ENCODE results near the gene MAP1LC3B. TPM values are rescaled to one million over a fixed set of nuclear protein-coding genes. Genes with fewer than 3 reads are reported as not detected.
A peak's percentile ranks its signal among the peaks of the same experiment; 100 is the strongest.
"Not testable (repeated sequence)": the region's sequence is repeated elsewhere in the genome, so short reads cannot be mapped to it uniquely, and the experiment has no call there.

Gene MAP1LC3B
- total RNA-seq, 3 donors from 2014 or later, result 31.5 to 43.2 (median 31.6) TPM

- H3K4me3 Mint-ChIP-seq, result peak within 1 kb of the TSS; percentile 89
- peaks cover 57% of the 10 kb centered on the region for H3K4me1 Mint-ChIP-seq (ENCODE audit: low read depth)
- peak; percentile 93 for DNase-seq
- H3K27me3 Mint-ChIP-seq (ENCODE audit: low read depth), result peaks cover 2% of the 10 kb centered on the region
- no peaks in the 10 kb centered on the region for H3K36me3 Mint-ChIP-seq (ENCODE audit: insufficient read depth)
- no peaks in the 10 kb centered on the region for H3K9me3 Mint-ChIP-seq
- ATAC-seq, result peak; percentile 73 to 77
These were observed 8.5 kb upstream of the MAP1LC3B start, which contains the start of gene FBXO31 for GRCh38 chr16:87383505-87384161. FBXO31 (minus strand) TSS chr16:87383776; CDS start chr16:87383744, 32 bp downstream.

- H3K36me3 Mint-ChIP-seq (ENCODE audit: insufficient read depth), result no peaks in the 10 kb centered on the region
These were observed 7.8 kb upstream of the MAP1LC3B start for GRCh38 chr16:87384162-87384874.

GRCh38 chr16:87384875-87385167 is 7.3 kb upstream of the MAP1LC3B start:
- DNase-seq; H3K36me3 Mint-ChIP-seq (ENCODE audit: insufficient read depth); ATAC-seq; H3K27me3 Mint-ChIP-seq (ENCODE audit: low read depth); H3K9me3 Mint-ChIP-seq: not testable (repeated sequence)
- peak overlapping the region; percentile 85 for H3K4me3 Mint-ChIP-seq
- H3K4me1 Mint-ChIP-seq (ENCODE audit: low read depth), result peaks cover 59% of the 10 kb centered on the region

More at GRCh38 chr16:87384162-87384874, 7.8 kb upstream of the MAP1LC3B start:
- peak overlapping the region; percentile 85 for H3K4me3 Mint-ChIP-seq
- ATAC-seq (peak; percentile 5 to 10), DNase-seq (no peak)
- H3K4me1 Mint-ChIP-seq (ENCODE audit: low read depth), result peaks cover 57% of the 10 kb centered on the region
- H3K27me3 Mint-ChIP-seq (ENCODE audit: low read depth), result peaks cover 2% of the 10 kb centered on the region
- no peaks in the 10 kb centered on the region for H3K9me3 Mint-ChIP-seq

GRCh38 chr16:87387942-87388817 is 4.0 kb upstream of the MAP1LC3B start:
- ATAC-seq (peak; percentile 58 to 60), DNase-seq (peak; percentile 79)
- H3K27me3 Mint-ChIP-seq (ENCODE audit: low read depth), result peaks cover 2% of the 10 kb centered on the region
- peak overlapping the region; percentile 55 for H3K4me3 Mint-ChIP-seq
- no peaks in the 10 kb centered on the region for H3K36me3 Mint-ChIP-seq (ENCODE audit: insufficient read depth)
- H3K4me1 Mint-ChIP-seq (ENCODE audit: low read depth), result peaks cover 40% of the 10 kb centered on the region
- no peaks in the 10 kb centered on the region for H3K9me3 Mint-ChIP-seq

- peaks cover 2% of the 10 kb centered on the region for H3K27me3 Mint-ChIP-seq (ENCODE audit: low read depth)
- H3K36me3 Mint-ChIP-seq (ENCODE audit: insufficient read depth), result no peaks in the 10 kb centered on the region
- peaks cover 45% of the 10 kb centered on the region for H3K4me1 Mint-ChIP-seq (ENCODE audit: low read depth)
- no peaks in the 10 kb centered on the region for H3K9me3 Mint-ChIP-seq
- H3K4me3 Mint-ChIP-seq, result peak overlapping the region; percentile 37
- DNase-seq (no peak), ATAC-seq (no peak)
These were observed 3.4 kb upstream of the MAP1LC3B start for GRCh38 chr16:87388818-87389134.

GRCh38 chr16:87389245-87389644 is 2.9 kb upstream of the MAP1LC3B start:
- DNase-seq (no peak), ATAC-seq (no peak)
- H3K27me3 Mint-ChIP-seq (ENCODE audit: low read depth), result no peaks in the 10 kb centered on the region
- H3K36me3 Mint-ChIP-seq (ENCODE audit: insufficient read depth), result no peaks in the 10 kb centered on the region
- H3K9me3 Mint-ChIP-seq, result no peaks in the 10 kb centered on the region
- H3K4me3 Mint-ChIP-seq, result no peak overlapping the region
- peaks cover 50% of the 10 kb centered on the region for H3K4me1 Mint-ChIP-seq (ENCODE audit: low read depth)

- H3K9me3 Mint-ChIP-seq, H3K4me3 Mint-ChIP-seq: not testable (repeated sequence)
- peaks cover 57% of the 10 kb centered on the region for H3K4me1 Mint-ChIP-seq (ENCODE audit: low read depth)
These were observed 2.2 kb upstream of the MAP1LC3B start for GRCh38 chr16:87389914-87390313.

GRCh38 chr16:87390641-87391323 is 1.4 kb upstream of the MAP1LC3B start:
- peaks cover 4% of the 10 kb centered on the region for H3K36me3 Mint-ChIP-seq (ENCODE audit: insufficient read depth)
- peak overlapping the region; percentile 85 for H3K4me3 Mint-ChIP-seq
- H3K4me1 Mint-ChIP-seq (ENCODE audit: low read depth), result peaks cover 62% of the 10 kb centered on the region
- DNase-seq (no peak), ATAC-seq (no peak)
- H3K9me3 Mint-ChIP-seq, result no peaks in the 10 kb centered on the region
- H3K27me3 Mint-ChIP-seq (ENCODE audit: low read depth), result no peaks in the 10 kb centered on the region

More at GRCh38 chr16:87389914-87390313, 2.2 kb upstream of the MAP1LC3B start:
- ATAC-seq; DNase-seq; H3K36me3 Mint-ChIP-seq (ENCODE audit: insufficient read depth); H3K27me3 Mint-ChIP-seq (ENCODE audit: low read depth): not testable (repeated sequence)

- H3K36me3 Mint-ChIP-seq (ENCODE audit: insufficient read depth), result peaks cover 4% of the 10 kb centered on the region
- ATAC-seq (no peak), DNase-seq (no peak)
- peak overlapping the region; percentile 85 for H3K4me3 Mint-ChIP-seq
- no peaks in the 10 kb centered on the region for H3K27me3 Mint-ChIP-seq (ENCODE audit: low read depth)
- H3K4me1 Mint-ChIP-seq (ENCODE audit: low read depth), result peaks cover 59% of the 10 kb centered on the region
- H3K9me3 Mint-ChIP-seq, result no peaks in the 10 kb centered on the region
These were observed 699 bp upstream of the MAP1LC3B start for GRCh38 chr16:87391324-87391949.

- Mint-ChIP-seq H3K9me3 (no peaks in the 10 kb centered on the region), H3K36me3 (ENCODE audit: insufficient read depth) (peaks cover 4% of the 10 kb centered on the region), H3K4me1 (ENCODE audit: low read depth) (peaks cover 54% of the 10 kb centered on the region), H3K27me3 (ENCODE audit: low read depth) (no peaks in the 10 kb centered on the region), H3K4me3 (peak overlapping the region; percentile 87)
- ATAC-seq, result peak; percentile 3 to 5
- DNase-seq, result peak; percentile 26
These were observed 914 bp downstream of the MAP1LC3B start for GRCh38 chr16:87392821-87393679.

GRCh38 chr16:87393680-87394055 is 1.5 kb downstream of the MAP1LC3B start:
- peaks cover 48% of the 10 kb centered on the region for H3K4me1 Mint-ChIP-seq (ENCODE audit: low read depth)

GRCh38 chr16:87395181-87395842 is 3.2 kb downstream of the MAP1LC3B start:
- H3K4me3 Mint-ChIP-seq, result no peak overlapping the region
- no peaks in the 10 kb centered on the region for H3K9me3 Mint-ChIP-seq
- DNase-seq (no peak), ATAC-seq (no peak)
- H3K4me1 Mint-ChIP-seq (ENCODE audit: low read depth), result peaks cover 40% of the 10 kb centered on the region
- H3K36me3 Mint-ChIP-seq (ENCODE audit: insufficient read depth), result peaks cover 10% of the 10 kb centered on the region
- no peaks in the 10 kb centered on the region for H3K27me3 Mint-ChIP-seq (ENCODE audit: low read depth)

More at GRCh38 chr16:87393680-87394055, 1.5 kb downstream of the MAP1LC3B start:
- ATAC-seq (no peak), DNase-seq (no peak)
- H3K9me3 Mint-ChIP-seq, result no peaks in the 10 kb centered on the region
- H3K4me3 Mint-ChIP-seq, result peak overlapping the region; percentile 87
- no peaks in the 10 kb centered on the region for H3K27me3 Mint-ChIP-seq (ENCODE audit: low read depth)
- H3K36me3 Mint-ChIP-seq (ENCODE audit: insufficient read depth), result peaks cover 7% of the 10 kb centered on the region
